Measurements from ENCODE around the gene HSPD1. TPM values are rescaled to one million over a fixed set of nuclear protein-coding genes. Genes with fewer than 3 reads are reported as not detected.
"Not testable (repeated sequence)": the region's sequence is repeated elsewhere in the genome, so short reads cannot be mapped to it uniquely, and the experiment has no call there.

Gene HSPD1
- total RNA-seq, 1 experiment from 2014 or later = 410 TPM

DNA sequence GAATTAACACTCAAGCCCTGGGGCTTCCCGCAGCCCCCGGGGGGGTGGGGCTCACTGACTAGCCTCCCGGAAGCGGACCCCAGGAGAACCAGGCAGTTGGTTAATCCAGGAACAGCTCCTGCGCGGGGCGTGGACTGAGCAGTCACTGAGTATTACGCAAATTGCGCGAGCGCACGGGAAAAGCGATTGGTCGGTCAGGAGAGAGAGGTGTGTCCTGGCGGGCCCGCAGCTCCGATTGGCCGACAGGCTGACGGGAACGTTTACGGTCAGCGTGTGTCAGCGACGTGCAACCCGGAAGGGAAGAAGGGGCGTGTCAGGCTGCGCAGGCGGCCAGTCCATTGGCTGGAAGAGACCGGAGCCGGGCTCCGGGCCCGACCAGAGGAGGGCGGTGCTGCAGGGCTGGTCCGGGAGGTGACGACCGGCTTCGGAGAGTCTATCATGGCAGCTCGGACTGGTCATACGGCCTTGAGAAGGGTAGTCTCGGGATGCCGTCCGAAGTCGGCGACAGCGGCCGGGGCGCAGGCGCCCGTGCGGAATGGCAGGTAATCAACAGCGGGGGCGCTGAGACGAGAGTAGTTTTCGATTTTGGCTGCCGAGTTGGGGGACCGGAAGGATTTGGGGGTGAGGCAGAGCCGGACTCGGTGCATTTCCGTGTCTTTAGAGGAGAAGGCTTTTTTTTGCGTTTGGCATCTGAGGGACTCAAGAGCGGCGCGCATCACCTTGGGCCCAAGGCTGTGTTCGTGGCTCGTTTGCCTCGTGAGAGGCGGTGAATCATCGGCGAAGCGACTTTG lies 46.3 kb downstream of the HSPD1 start, which contains the start of gene COQ10B:
Gene COQ10B (plus strand): TSS at position 430 of the 791 bp plus-strand sequence. CDS start 9 bp downstream, at position 439.
- H3K27me3 ChIP-seq (ENCODE audit: low read length) = no peaks in the 10 kb centered on the region
- H3K4me2 ChIP-seq (ENCODE audit: low read length) = peak within 1 kb of the TSS; percentile 98
- peak within 1 kb of the TSS; percentile 84 for H3K4me3 ChIP-seq (ENCODE audit: low read length)
- no peaks in the 10 kb centered on the region for H3K9me3 ChIP-seq (ENCODE audit: low read length)
- ChIA-PET POLR2A (ENCODE audit: unreplicated experiment) (interaction anchor here (0.5 to 1.0 kb wide), 7 partner anchors 11 to 830 kb away, joined by 3 to 11 read pairs (median 3); partner anchors contain the start of genes HSPD1, HSPE1 and SF3B1), CTCF (interaction anchor here (0.7 kb wide), 2 partner anchors 159 to 326 kb away, joined by 3 to 4 read pairs; no protein-coding TSS in a partner anchor)
- peak within 1 kb of the TSS; percentile 92 for H3K27ac ChIP-seq (ENCODE audit: low read length)
- BruUV-seq (replicated peaks) = TSS peak; percentile 81
- no peaks in the 10 kb centered on the region for H3K9me2 ChIP-seq (replicated peaks; ENCODE audit: low read length)
- H3F3A ChIP-seq (ENCODE audit: low read length, unreplicated experiment) = no peaks in the 10 kb centered on the region
- H3K9ac ChIP-seq (ENCODE audit: low read length) = peak within 1 kb of the TSS; percentile 93
- peaks cover 11% of the 10 kb centered on the region for H3K4me1 ChIP-seq (ENCODE audit: insufficient read depth, low read length)
- ATAC-seq (peak; percentile 95), DNase-seq (peak; percentile 99)
- peak within 1 kb of the TSS; percentile 79 for H2AFZ ChIP-seq (ENCODE audit: low read length)
- no peaks in the 10 kb centered on the region for H3K36me3 ChIP-seq (ENCODE audit: low read depth, low read length)
- H3K79me2 ChIP-seq (ENCODE audit: low read length) = peaks cover 49% of the 10 kb centered on the region
- peaks cover 24% of the 10 kb centered on the region for H4K20me1 ChIP-seq (ENCODE audit: low read length)
- no peak for TF ChIP-seq EZH2phosphoT487 (IDR thresholded peaks at IDR 0.05; ENCODE audit: borderline replicate concordance, low read length)
- intact Hi-C loops (cut with micrococcal nuclease) = loop anchor here (1.0 kb wide), 3 partner anchors 18 to 160 kb away; partner anchors contain the start of genes HSPE1 and SF3B1

DNA sequence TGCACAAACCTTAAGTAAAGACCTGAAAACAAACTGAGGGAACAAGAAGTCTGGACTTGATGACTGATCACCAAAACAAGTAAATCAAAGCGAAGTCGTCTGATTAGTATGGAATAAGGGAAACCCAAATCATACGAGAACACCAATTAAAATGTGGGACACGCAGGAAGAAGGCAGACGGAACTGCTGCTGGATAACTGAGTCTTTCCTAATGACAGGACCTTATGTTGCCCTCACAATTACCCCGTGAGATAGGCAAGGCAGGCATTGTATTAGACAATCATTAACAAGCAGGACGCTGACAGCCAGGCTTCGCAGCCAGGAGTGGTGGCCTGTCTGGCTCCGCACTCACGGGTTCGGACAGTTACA lies 46.9 kb downstream of the HSPD1 start:
- H3K4me1 ChIP-seq (ENCODE audit: insufficient read depth, low read length) = peaks cover 11% of the 10 kb centered on the region
- peak overlapping the region; percentile 84 for H3K4me3 ChIP-seq (ENCODE audit: low read length)
- peak overlapping the region; percentile 43 for H3K27ac ChIP-seq (ENCODE audit: low read length)
- TF ChIP-seq EZH2 (IDR thresholded peaks at IDR 0.05; ENCODE audit: low read length, unreplicated experiment) (no peak), EZH2phosphoT487 (IDR thresholded peaks at IDR 0.05; ENCODE audit: borderline replicate concordance, low read length) (no peak)
- TF ChIP-seq, protein P1, sequence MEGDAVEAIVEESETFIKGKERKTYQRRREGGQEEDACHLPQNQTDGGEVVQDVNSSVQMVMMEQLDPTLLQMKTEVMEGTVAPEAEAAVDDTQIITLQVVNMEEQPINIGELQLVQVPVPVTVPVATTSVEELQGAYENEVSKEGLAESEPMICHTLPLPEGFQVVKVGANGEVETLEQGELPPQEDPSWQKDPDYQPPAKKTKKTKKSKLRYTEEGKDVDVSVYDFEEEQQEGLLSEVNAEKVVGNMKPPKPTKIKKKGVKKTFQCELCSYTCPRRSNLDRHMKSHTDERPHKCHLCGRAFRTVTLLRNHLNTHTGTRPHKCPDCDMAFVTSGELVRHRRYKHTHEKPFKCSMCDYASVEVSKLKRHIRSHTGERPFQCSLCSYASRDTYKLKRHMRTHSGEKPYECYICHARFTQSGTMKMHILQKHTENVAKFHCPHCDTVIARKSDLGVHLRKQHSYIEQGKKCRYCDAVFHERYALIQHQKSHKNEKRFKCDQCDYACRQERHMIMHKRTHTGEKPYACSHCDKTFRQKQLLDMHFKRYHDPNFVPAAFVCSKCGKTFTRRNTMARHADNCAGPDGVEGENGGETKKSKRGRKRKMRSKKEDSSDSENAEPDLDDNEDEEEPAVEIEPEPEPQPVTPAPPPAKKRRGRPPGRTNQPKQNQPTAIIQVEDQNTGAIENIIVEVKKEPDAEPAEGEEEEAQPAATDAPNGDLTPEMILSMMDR (conservative IDR thresholded peaks at IDR 0.05; ENCODE audit: low read depth, low read length) = no peak
- H3K36me3 ChIP-seq (ENCODE audit: low read depth, low read length) = no peaks in the 10 kb centered on the region
- H3K9ac ChIP-seq (ENCODE audit: low read length) = peak overlapping the region; percentile 73
- ATAC-seq = peak; percentile 21
- peak overlapping the region; percentile 86 for H3K4me2 ChIP-seq (ENCODE audit: low read length)
- intact Hi-C loops (cut with micrococcal nuclease) = loop anchor here (1.0 kb wide), 3 partner anchors 17 to 161 kb away; partner anchors contain the start of genes HSPE1 and SF3B1
- H3K79me2 ChIP-seq (ENCODE audit: low read length) = peaks cover 44% of the 10 kb centered on the region
- BruUV-seq (replicated peaks) = no TSS peak
- peak overlapping the region; percentile 72 for H2AFZ ChIP-seq (ENCODE audit: low read length)
- H3K27me3 ChIP-seq (ENCODE audit: low read length) = no peaks in the 10 kb centered on the region
- H3K9me2 ChIP-seq (replicated peaks; ENCODE audit: low read length) = no peaks in the 10 kb centered on the region
- no peaks in the 10 kb centered on the region for H3K9me3 ChIP-seq (ENCODE audit: low read length)
- DNase-seq = no peak
- CTCF ChIA-PET = interaction anchor here (0.7 kb wide), 2 partner anchors 160 to 327 kb away, joined by 3 to 4 read pairs; no protein-coding TSS in a partner anchor
- H3F3A ChIP-seq (ENCODE audit: low read length, unreplicated experiment) = no peaks in the 10 kb centered on the region
- POLR2A ChIA-PET (ENCODE audit: unreplicated experiment) = interaction anchor here (0.5 to 1.0 kb wide), 7 partner anchors 12 to 830 kb away, joined by 3 to 11 read pairs (median 3); partner anchors contain the start of genes HSPD1, HSPE1 and SF3B1
- peaks cover 22% of the 10 kb centered on the region for H4K20me1 ChIP-seq (ENCODE audit: low read length)

DNA sequence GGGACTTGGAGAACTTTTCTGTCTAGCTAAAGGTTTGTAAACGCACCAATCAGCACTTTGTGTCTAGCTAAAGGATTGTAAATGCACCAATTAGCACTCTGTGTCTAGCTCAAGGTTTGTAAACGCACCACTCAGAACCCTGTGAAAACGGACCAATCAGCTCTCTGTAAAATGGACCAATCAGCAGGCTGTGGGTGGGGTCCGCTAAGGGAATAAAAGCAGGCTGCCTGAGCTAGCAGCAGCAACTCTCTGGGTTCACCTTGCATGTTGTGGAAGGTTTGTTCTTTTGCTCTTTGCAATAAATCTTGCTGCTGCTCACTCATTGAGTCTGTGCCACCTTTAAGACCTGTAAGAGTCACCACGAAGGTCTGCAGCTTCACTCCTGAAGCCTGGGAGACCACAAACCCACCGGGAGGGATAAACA lies 48.7 kb downstream of the HSPD1 start:
- H3K9me2 ChIP-seq (replicated peaks; ENCODE audit: low read length); DNase-seq; BruUV-seq (replicated peaks); H3K36me3 ChIP-seq (ENCODE audit: low read depth, low read length); H3F3A ChIP-seq (ENCODE audit: low read length, unreplicated experiment); POLR2A ChIA-PET (ENCODE audit: unreplicated experiment); intact Hi-C loops (cut with micrococcal nuclease); H3K27me3 ChIP-seq (ENCODE audit: low read length); H2AFZ ChIP-seq (ENCODE audit: low read length); H3K9ac ChIP-seq (ENCODE audit: low read length); H3K4me3 ChIP-seq (ENCODE audit: low read length); H3K27ac ChIP-seq (ENCODE audit: low read length); H3K9me3 ChIP-seq (ENCODE audit: low read length); CTCF ChIA-PET; H3K4me2 ChIP-seq (ENCODE audit: low read length); ATAC-seq: not testable (repeated sequence)
- peaks cover 11% of the 10 kb centered on the region for H3K4me1 ChIP-seq (ENCODE audit: insufficient read depth, low read length)
- H3K79me2 ChIP-seq (ENCODE audit: low read length) = peaks cover 26% of the 10 kb centered on the region
- peaks cover 21% of the 10 kb centered on the region for H4K20me1 ChIP-seq (ENCODE audit: low read length)

All from PC-3 (cell line).